Left ventricle myocardium inferior (tissue), 1 donor: Measurements from ENCODE around the gene SFXN5. TPM values are rescaled to one million over a fixed set of nuclear protein-coding genes. Genes with fewer than 3 reads are reported as not detected.

Source experiments
- DNase-seq: peaks from one replicate; pipeline ENCODE4 v3.0.0-alpha.2; 2020
- H3K27ac ChIP-seq: fragments of 200-600 bp; replicated peaks from 2 replicates; pipeline ENCODE4 v1.8.0; 2021
- H3K27me3 ChIP-seq: fragments of 200-600 bp; 2 replicates; pipeline ENCODE4 v1.8.0; 2021; ENCODE audit warnings: low read depth
- H3K36me3 ChIP-seq: fragments of 200-600 bp; 2 replicates; pipeline ENCODE4 v1.8.0; 2021
- H3K4me1 ChIP-seq: fragments of 200-600 bp; 2 replicates; pipeline ENCODE4 v1.8.0; 2021
- H3K4me3 ChIP-seq: fragments of 200-600 bp; 2 replicates; pipeline ENCODE4 v1.8.0; 2021; ENCODE audit warnings: mild to moderate bottlenecking, moderate library complexity
- H3K9me3 ChIP-seq: fragments of 200-600 bp; replicated peaks from 2 replicates; pipeline ENCODE4 v1.8.0; 2021
- intact Hi-C: fragments of 100-400 bp; cut with micrococcal nuclease; formaldehyde crosslinking; loops from one replicate; pipeline ENCODE4 v1.11.0; 2022
- total RNA-seq: library from RNA; stranded (reverse); fragmentation: NEBNext Ultra II Directional; extraction: Animal tissue kit (Norgen Biotek cat#: 25700); gene quantifications from one replicate; pipeline ENCODE4 v1.2.1, GENCODE V29; 2021
- TF ChIP-seq, protein P1 (sequence below): fragments of 200-600 bp; IDR thresholded peaks from 2 replicates; pipeline ENCODE4 v1.8.0; 2021; ENCODE audit warnings: antibody characterized with exemption, mild to moderate bottlenecking, borderline replicate concordance
- donor health status: DM: no; HTN: yes; CAD: no; lungs with severe emphysema.

SFXN5 gene
- total RNA-seq, 1 donor from 2014 or later = 9.9 TPM

DNA sequence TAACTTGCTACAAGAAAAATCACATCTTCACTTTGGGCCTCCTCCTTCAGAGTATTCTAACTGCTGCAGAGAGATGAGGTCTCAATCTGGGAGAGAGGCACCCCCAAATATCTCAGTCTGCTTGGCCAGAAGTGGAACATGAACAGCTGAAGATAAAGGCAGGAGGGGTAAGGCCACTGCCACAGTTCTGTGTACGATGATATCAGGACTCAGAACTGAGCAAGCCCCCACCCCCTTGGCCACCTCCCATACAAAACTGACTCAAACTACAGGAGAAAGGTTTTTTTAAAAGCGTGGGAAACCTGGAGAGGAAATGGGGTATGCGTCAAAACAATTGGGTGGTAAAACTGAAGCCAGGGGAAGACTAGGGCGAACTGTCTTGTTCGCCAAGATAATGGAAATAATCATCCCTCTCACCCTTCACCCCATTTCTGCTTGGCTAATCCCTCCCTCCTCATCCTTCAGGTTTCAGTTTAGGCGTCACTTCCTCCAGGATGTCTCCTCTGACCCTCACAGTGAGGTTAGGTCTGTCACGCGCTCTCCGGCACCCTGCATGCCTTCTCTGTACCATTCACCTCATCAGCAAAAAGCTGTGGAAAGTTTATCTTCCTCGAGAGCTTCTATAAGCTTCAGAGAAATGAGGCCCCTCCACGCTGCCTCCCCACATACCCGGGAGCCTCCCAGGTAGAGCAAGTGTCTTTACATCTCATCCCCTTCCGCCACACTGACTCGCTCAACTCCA is 64.4 kb downstream of the SFXN5 start:
- Histone ChIP-seq H3K36me3 (peaks cover 21% of the 10 kb centered on the region), H3K27me3 (no peaks in the 10 kb centered on the region), H3K4me3 (no peak overlapping the region), H3K4me1 (no peaks in the 10 kb centered on the region), H3K27ac (no peak overlapping the region), H3K9me3 (peaks cover 6% of the 10 kb centered on the region)
- no peak for DNase-seq
- intact Hi-C loops = no loop called here
- TF ChIP-seq, protein P1, sequence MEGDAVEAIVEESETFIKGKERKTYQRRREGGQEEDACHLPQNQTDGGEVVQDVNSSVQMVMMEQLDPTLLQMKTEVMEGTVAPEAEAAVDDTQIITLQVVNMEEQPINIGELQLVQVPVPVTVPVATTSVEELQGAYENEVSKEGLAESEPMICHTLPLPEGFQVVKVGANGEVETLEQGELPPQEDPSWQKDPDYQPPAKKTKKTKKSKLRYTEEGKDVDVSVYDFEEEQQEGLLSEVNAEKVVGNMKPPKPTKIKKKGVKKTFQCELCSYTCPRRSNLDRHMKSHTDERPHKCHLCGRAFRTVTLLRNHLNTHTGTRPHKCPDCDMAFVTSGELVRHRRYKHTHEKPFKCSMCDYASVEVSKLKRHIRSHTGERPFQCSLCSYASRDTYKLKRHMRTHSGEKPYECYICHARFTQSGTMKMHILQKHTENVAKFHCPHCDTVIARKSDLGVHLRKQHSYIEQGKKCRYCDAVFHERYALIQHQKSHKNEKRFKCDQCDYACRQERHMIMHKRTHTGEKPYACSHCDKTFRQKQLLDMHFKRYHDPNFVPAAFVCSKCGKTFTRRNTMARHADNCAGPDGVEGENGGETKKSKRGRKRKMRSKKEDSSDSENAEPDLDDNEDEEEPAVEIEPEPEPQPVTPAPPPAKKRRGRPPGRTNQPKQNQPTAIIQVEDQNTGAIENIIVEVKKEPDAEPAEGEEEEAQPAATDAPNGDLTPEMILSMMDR = no peak

DNA sequence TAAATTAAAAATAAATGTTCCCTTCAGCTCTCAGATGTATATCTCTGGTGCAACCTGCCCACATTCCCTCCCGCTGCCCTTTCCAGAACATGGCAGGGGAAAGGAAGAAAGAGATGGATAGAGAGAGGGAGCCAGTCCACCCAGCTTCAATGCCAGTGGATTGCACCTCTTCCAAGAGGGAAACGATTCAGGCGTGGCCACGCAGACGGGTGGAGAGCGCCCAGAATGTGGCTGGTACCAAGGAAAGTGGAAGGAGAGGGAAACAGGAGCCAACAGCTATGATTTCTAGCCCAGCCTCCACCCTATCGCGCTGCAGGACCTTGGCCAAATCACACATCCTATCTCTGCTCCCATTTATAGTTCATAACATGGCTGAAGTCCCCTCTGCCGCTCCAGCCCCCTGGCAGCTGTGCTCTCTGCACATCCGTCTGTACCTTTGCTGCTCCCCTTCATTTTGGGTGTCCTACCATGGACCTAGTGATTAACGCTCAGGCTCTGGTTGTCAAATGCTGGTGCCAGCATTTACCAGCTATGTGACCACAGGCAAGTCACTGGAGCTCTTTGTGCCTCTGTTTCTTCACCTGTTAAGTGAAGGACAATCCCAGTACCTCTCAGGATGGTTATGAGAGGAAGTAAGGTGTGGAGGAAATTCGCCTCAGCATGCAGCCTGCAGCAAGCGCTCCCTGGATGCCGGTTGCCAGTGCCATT is 66.5 kb downstream of the SFXN5 start:
- Histone ChIP-seq H3K27ac (no peak overlapping the region), H3K9me3 (peaks cover under 1% of the 10 kb centered on the region), H3K27me3 (no peaks in the 10 kb centered on the region), H3K36me3 (peaks cover 28% of the 10 kb centered on the region), H3K4me1 (no peaks in the 10 kb centered on the region), H3K4me3 (no peak overlapping the region)
- TF ChIP-seq, protein P1 = no peak
- intact Hi-C loops = no loop called here
- DNase-seq = no peak

DNA sequence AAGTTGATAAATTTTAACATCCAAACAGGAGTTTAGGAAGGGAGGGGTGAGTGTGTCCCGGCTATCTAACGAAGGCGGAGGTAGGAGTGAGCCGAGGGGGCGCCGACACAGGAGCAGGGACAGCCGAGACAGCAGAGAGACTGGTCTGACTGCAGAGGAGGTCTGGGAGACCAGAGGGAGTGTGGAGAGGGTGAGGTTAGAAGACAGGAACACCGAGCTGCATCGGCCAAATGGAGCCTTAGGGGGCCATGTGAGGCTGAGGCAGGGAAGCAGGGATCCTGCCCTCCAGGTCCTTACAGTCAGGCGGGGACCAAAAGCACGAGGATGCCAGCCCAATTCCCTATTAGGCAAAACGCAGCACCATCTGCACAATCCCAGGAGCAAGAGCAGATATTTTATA is 67.0 kb downstream of the SFXN5 start:
- TF ChIP-seq, protein P1 = no peak
- H3K9me3 ChIP-seq = no peaks in the 10 kb centered on the region
- no peak overlapping the region for H3K27ac ChIP-seq
- no peak overlapping the region for H3K4me3 ChIP-seq
- H3K36me3 ChIP-seq = peaks cover 25% of the 10 kb centered on the region
- DNase-seq = no peak
- H3K4me1 ChIP-seq = no peaks in the 10 kb centered on the region
- intact Hi-C loops = no loop called here
- H3K27me3 ChIP-seq = no peaks in the 10 kb centered on the region

DNA sequence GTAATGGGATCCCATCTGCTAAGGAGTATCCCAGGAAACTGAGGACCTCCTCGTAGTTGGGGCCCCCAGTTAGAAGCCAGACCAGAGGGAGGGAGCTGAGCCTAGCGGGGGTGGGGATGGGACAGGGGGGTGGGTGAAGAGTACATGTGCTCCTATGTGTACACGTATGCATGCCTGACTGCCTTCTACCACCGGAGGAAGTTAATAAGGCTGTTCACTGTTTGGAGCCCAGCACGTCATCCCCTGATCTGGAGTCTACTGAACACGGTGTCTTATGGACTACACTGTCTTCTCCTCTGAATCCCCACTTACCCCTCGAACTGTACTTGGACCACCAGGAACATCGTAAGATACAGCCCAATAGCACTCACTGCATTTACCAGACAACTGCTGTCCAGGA is 68.5 kb downstream of the SFXN5 start:
- Histone ChIP-seq H3K27ac (no peak overlapping the region), H3K4me3 (no peak overlapping the region), H3K27me3 (no peaks in the 10 kb centered on the region), H3K4me1 (no peaks in the 10 kb centered on the region), H3K36me3 (peaks cover 21% of the 10 kb centered on the region), H3K9me3 (no peaks in the 10 kb centered on the region)
- no peak for DNase-seq
- TF ChIP-seq, protein P1 = no peak
- intact Hi-C loops = no loop called here

DNA sequence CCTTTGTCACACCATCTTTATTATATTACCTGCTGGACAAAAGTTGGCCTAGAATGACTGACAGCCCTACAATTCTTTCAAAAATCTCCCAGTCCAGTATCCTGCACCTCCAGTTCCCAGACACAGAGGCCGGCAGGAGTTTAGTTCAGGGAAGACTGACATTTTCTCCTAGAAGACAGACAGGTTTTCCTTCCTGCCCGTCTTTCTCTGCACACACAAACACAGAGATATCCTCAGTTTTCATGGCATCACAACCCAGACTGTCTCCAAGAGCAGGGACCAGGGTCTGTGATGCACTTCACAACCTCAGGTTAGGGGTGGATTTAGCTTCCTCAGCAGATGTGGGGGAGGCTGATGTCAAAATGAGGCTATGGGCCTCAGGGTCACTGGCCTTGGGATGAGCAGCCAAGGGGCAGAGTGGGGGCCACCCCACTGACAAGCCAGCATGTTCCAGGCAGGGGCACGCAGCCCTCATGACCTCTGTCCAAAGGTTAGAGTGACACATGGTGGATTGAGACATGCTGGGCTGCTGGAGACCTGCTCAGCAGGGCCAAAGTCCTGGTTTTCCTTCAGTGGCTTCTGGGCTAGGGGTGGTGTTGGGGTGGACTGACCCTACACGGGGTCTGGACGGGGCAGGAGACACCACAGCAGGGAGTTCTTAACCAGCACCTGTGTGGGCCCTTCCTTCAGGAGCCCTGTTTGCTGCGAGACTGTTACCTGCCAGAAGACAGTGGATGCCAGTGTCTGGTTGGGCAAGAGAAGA is 70.5 kb downstream of the SFXN5 start:
- TF ChIP-seq, protein P1 = no peak
- no peaks in the 10 kb centered on the region for H3K27me3 ChIP-seq
- DNase-seq = no peak
- no peaks in the 10 kb centered on the region for H3K4me1 ChIP-seq
- no peak overlapping the region for H3K4me3 ChIP-seq
- H3K27ac ChIP-seq = no peak overlapping the region
- H3K36me3 ChIP-seq = peaks cover 24% of the 10 kb centered on the region
- no peaks in the 10 kb centered on the region for H3K9me3 ChIP-seq
- intact Hi-C loops = no loop called here
